GM23338 (cell line): ENCODE results near the gene SLC25A11. TPM values are rescaled to one million over a fixed set of nuclear protein-coding genes. Genes with fewer than 3 reads are reported as not detected.
A peak's percentile ranks its signal among the peaks of the same experiment; 100 is the strongest.

Experiments
- ATAC-seq: fragments of 200-7000 bp; cut with Tn5 transposase; 3 replicates; pipeline ENCODE4 v1.9.1; 2020
- DNase-seq: peaks from one replicate; pipeline ENCODE4 v3.0.0-alpha.2; 2015; ENCODE audit warnings: low spot score
- H2AFZ ChIP-seq: fragments of 200-600 bp; sonication (generic); 2 replicates; pipeline ENCODE4 v1.8.0; 2016; ENCODE audit warnings: antibody characterized with exemption, mild to moderate bottlenecking, moderate library complexity
- H3F3A ChIP-seq: fragments of 200-600 bp; sonication (generic); replicated peaks from 2 replicates; pipeline ENCODE4 v1.8.0; 2017; ENCODE audit warnings: antibody characterized with exemption, mixed run types, low read depth
- H3K27ac ChIP-seq: fragments of 200-600 bp; sonication (generic); 2 replicates; pipeline ENCODE4 v1.6.1; 2016; ENCODE audit warnings: low read depth
- H3K27me3 ChIP-seq: fragments of 200-600 bp; sonication (generic); 2 replicates; pipeline ENCODE4 v1.8.0; 2016; ENCODE audit warnings: mild to moderate bottlenecking, mixed run types, moderate library complexity; ENCODE audit not compliant: insufficient read depth
- H3K36me3 ChIP-seq: fragments of 200-600 bp; sonication (generic); 2 replicates; pipeline ENCODE4 v1.8.0; 2016; ENCODE audit warnings: mild to moderate bottlenecking; ENCODE audit not compliant: insufficient read depth
- H3K4me1 ChIP-seq: fragments of 200-600 bp; sonication (generic); 2 replicates; pipeline ENCODE4 v1.8.0; 2016; ENCODE audit warnings: mild to moderate bottlenecking, moderate library complexity; ENCODE audit not compliant: insufficient read depth
- H3K4me2 ChIP-seq: fragments of 200-600 bp; sonication (generic); 2 replicates; pipeline ENCODE4 v1.7.1; 2017; ENCODE audit warnings: mixed run types
- H3K4me3 ChIP-seq: fragments of 200-600 bp; sonication (generic); 2 replicates; pipeline ENCODE4 v1.6.1; 2016; ENCODE audit warnings: mixed run types
- H3K79me2 ChIP-seq: fragments of 200-600 bp; sonication (generic); replicated peaks from 2 replicates; pipeline ENCODE4 v1.8.0; 2017; ENCODE audit warnings: mild to moderate bottlenecking; ENCODE audit not compliant: insufficient read depth
- H3K9me2 ChIP-seq: fragments of 200-600 bp; sonication (generic); 2 replicates; pipeline ENCODE4 v1.8.0; 2017; ENCODE audit not compliant: insufficient read depth
- H4K20me1 ChIP-seq: fragments of 200-600 bp; sonication (generic); replicated peaks from 2 replicates; pipeline ENCODE4 v1.8.0; 2017; ENCODE audit warnings: mild to moderate bottlenecking; ENCODE audit not compliant: insufficient read depth
- H3K27ac Mint-ChIP-seq: 2 replicates; pipeline ENCODE4 v1.8.0; 2020; ENCODE audit warnings: inconsistent platforms, mild to moderate bottlenecking, moderate library complexity, mixed read lengths
- H3K27me3 Mint-ChIP-seq: 3 replicates; pipeline ENCODE4 v1.8.0; 2022; ENCODE audit warnings: low read depth, mild to moderate bottlenecking, moderate library complexity, mixed read lengths, inconsistent platforms; ENCODE audit not compliant: insufficient read depth, poor library complexity
- H3K36me3 Mint-ChIP-seq: 3 replicates; pipeline ENCODE4 v1.8.0; 2021; ENCODE audit warnings: low read depth, mild to moderate bottlenecking, inconsistent platforms, moderate library complexity, mixed read lengths
- H3K4me1 Mint-ChIP-seq: 3 replicates; pipeline ENCODE4 v1.8.0; 2020; ENCODE audit warnings: mild to moderate bottlenecking, inconsistent platforms, mixed read lengths
- H3K4me3 Mint-ChIP-seq: 3 replicates; pipeline ENCODE4 v1.8.0; 2021; ENCODE audit warnings: moderate library complexity, mild to moderate bottlenecking, inconsistent platforms, mixed read lengths
- H3K9me3 Mint-ChIP-seq: 3 replicates; pipeline ENCODE4 v1.8.0; 2020; ENCODE audit warnings: moderate library complexity, mild to moderate bottlenecking, inconsistent platforms, mixed read lengths
- CREB1 ChIP-seq: fragments of 250-450 bp; sonication (Bioruptor Pico); IDR thresholded peaks from 2 replicates; pipeline ENCODE4 v1.5.0; 2020; ENCODE audit warnings: low read depth, mild to moderate bottlenecking, moderate library complexity
- CTCF ChIP-seq, 2 experiments: fragments of 200-600 bp in 1 of 2; sonication (generic) in 1 of 2; conservative IDR thresholded peaks; 2 replicates each; pipeline versions ENCODE4 v1.5.1 to v1.6.1; 2016 to 2017; ENCODE audit warnings: antibody characterized with exemption in 2 of 2, low read depth in 2 of 2, mild to moderate bottlenecking in 2 of 2, moderate library complexity in 1 of 2
- EZH2 ChIP-seq: fragments of 200-600 bp; sonication (generic); IDR thresholded peaks from one replicate; pipeline ENCODE4 v1.8.0; 2017; ENCODE audit warnings: antibody characterized with exemption, mild to moderate bottlenecking, low read depth; ENCODE audit not compliant: unreplicated experiment
- EZH2phosphoT487 ChIP-seq: fragments of 200-600 bp; sonication (generic); IDR thresholded peaks from one replicate; pipeline ENCODE4 v1.8.1; 2018; ENCODE audit warnings: antibody characterized with exemption; ENCODE audit not compliant: unreplicated experiment
- JUNB ChIP-seq: IDR thresholded peaks from one replicate; pipeline ENCODE4 v1.6.1; 2016; ENCODE audit warnings: antibody characterized with exemption; ENCODE audit not compliant: unreplicated experiment
- NANOG ChIP-seq: IDR thresholded peaks from 2 replicates; pipeline ENCODE4 v1.6.1; 2016; ENCODE audit warnings: antibody characterized with exemption, borderline replicate concordance
- POLR2AphosphoS5 ChIP-seq: IDR thresholded peaks from 2 replicates; pipeline ENCODE4 v1.6.1; 2016; ENCODE audit warnings: antibody characterized with exemption, low read depth
- STAT1 ChIP-seq: IDR thresholded peaks from one replicate; pipeline ENCODE4 v1.6.1; 2016; ENCODE audit warnings: antibody characterized with exemption; ENCODE audit not compliant: unreplicated experiment
- ZNF114 ChIP-seq: fragments of 250-450 bp; sonication (Bioruptor Pico); IDR thresholded peaks from 2 replicates; pipeline ENCODE4 v1.5.0; 2020; ENCODE audit warnings: mild to moderate bottlenecking, moderate library complexity
- ZNF331 ChIP-seq: fragments of 250-450 bp; sonication (Bioruptor Pico); IDR thresholded peaks from 2 replicates; pipeline ENCODE4 v1.5.0; 2020; ENCODE audit warnings: low read depth, mild to moderate bottlenecking, moderate library complexity
- ZNF462 ChIP-seq: fragments of 250-450 bp; sonication (Bioruptor Pico); IDR thresholded peaks from 2 replicates; pipeline ENCODE4 v1.5.0; 2020; ENCODE audit warnings: mild to moderate bottlenecking, moderate library complexity
- polyA plus RNA-seq: library from polyadenylated mRNA; unstranded; fragments of >200 nt; fragmentation: Nextera tagmentation; extraction: Ambion mirVana; gene quantifications from 2 replicates; pipeline ENCODE4 v1.2.1, GENCODE V29; 2016
- total RNA-seq: library from RNA; depleted of rRNA; stranded (reverse); fragments of >200 nt; shearing (Covaris generic); gene quantifications from 2 replicates; pipeline ENCODE4 v1.2.3, GENCODE V29; 2014
- TF ChIP-seq, protein P1 (sequence below): IDR thresholded peaks from 2 replicates; pipeline ENCODE4 v1.6.1; 2016; ENCODE audit warnings: antibody characterized with exemption
- TF ChIP-seq, protein P2 (sequence below): IDR thresholded peaks from one replicate; pipeline ENCODE4 v1.6.1; 2018; ENCODE audit warnings: antibody characterized with exemption; ENCODE audit not compliant: unreplicated experiment

SLC25A11 gene
- total and polyA plus RNA-seq, 2 experiments from 2014 or later, result 37.8 to 73.6 TPM

DNA sequence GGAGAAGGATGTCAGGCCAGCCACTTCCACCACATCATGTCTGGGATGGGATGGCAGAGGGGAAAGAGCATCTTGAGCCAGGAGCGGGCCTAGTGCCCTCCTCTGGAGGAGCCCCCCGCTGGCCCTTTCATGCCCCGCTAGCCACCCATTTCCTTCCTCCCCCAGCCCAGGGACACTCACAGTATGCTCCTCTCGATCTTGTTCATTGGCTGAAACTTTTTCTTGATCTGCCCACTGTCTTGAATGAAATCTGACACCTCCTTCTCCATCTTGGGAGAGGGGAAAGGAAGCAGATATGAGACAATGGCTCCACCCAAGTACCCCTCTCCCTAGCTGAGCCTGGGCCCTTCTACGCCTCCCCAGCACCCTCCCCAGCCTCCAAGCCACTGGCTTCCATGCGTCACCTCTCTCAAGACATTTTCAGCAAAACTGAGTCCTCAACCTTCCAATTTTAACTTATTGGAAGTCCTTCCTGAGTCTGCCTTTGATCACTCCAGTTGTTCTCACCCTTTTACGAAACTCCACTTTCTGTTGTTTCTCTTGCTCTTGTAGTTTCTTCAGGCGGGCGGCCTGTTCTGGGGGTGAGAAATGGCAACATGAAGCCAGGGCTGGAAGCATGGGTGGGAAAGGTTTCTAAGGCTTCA lies 20.6 kb upstream of the SLC25A11 start:
- Mint-ChIP-seq H3K4me3 (no peak overlapping the region; the same call in 2 of the 3 replicates), H3K4me1 (peaks cover 20% of the 10 kb centered on the region), H3K27me3 (peaks cover 18% of the 10 kb centered on the region), H3K27ac (no peak overlapping the region), H3K36me3 (peaks cover 51% of the 10 kb centered on the region), H3K9me3 (peaks cover 12% of the 10 kb centered on the region)
- no peaks in the 10 kb centered on the region for H3K9me2 ChIP-seq
- peaks cover 15% of the 10 kb centered on the region for H3K4me1 ChIP-seq
- no peak for TF ChIP-seq CREB1 (CRISPR knock-in tag)
- TF ChIP-seq STAT1, result no peak
- TF ChIP-seq ZNF462 (CRISPR knock-in tag), result no peak
- TF ChIP-seq POLR2AphosphoS5, result no peak
- no peak for TF ChIP-seq ZNF114 (CRISPR knock-in tag)
- TF ChIP-seq EZH2, result no peak
- no peak for TF ChIP-seq EZH2phosphoT487
- TF ChIP-seq, protein P1, sequence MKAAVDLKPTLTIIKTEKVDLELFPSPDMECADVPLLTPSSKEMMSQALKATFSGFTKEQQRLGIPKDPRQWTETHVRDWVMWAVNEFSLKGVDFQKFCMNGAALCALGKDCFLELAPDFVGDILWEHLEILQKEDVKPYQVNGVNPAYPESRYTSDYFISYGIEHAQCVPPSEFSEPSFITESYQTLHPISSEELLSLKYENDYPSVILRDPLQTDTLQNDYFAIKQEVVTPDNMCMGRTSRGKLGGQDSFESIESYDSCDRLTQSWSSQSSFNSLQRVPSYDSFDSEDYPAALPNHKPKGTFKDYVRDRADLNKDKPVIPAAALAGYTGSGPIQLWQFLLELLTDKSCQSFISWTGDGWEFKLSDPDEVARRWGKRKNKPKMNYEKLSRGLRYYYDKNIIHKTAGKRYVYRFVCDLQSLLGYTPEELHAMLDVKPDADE, result no peak
- no peak for TF ChIP-seq ZNF331 (CRISPR knock-in tag)
- TF ChIP-seq NANOG, result no peak
- TF ChIP-seq JUNB, result no peak
- no peak for TF ChIP-seq CTCF (conservative IDR thresholded peaks at IDR 0.05; ENCODE audit: low read depth in 2 of 2)
- TF ChIP-seq, protein P2, sequence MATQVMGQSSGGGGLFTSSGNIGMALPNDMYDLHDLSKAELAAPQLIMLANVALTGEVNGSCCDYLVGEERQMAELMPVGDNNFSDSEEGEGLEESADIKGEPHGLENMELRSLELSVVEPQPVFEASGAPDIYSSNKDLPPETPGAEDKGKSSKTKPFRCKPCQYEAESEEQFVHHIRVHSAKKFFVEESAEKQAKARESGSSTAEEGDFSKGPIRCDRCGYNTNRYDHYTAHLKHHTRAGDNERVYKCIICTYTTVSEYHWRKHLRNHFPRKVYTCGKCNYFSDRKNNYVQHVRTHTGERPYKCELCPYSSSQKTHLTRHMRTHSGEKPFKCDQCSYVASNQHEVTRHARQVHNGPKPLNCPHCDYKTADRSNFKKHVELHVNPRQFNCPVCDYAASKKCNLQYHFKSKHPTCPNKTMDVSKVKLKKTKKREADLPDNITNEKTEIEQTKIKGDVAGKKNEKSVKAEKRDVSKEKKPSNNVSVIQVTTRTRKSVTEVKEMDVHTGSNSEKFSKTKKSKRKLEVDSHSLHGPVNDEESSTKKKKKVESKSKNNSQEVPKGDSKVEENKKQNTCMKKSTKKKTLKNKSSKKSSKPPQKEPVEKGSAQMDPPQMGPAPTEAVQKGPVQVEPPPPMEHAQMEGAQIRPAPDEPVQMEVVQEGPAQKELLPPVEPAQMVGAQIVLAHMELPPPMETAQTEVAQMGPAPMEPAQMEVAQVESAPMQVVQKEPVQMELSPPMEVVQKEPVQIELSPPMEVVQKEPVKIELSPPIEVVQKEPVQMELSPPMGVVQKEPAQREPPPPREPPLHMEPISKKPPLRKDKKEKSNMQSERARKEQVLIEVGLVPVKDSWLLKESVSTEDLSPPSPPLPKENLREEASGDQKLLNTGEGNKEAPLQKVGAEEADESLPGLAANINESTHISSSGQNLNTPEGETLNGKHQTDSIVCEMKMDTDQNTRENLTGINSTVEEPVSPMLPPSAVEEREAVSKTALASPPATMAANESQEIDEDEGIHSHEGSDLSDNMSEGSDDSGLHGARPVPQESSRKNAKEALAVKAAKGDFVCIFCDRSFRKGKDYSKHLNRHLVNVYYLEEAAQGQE, result no peak
- H3K27ac ChIP-seq, result peak overlapping the region; percentile 78; the same call in 1 of the 2 replicates
- no peaks in the 10 kb centered on the region; the same call in 1 of the 2 replicates for H3F3A ChIP-seq
- H2AFZ ChIP-seq, result no peak overlapping the region
- H3K4me3 ChIP-seq, result no peak overlapping the region
- ATAC-seq, result peak; percentile 54
- no peaks in the 10 kb centered on the region for H3K27me3 ChIP-seq
- H4K20me1 ChIP-seq, result no peaks in the 10 kb centered on the region; the same call in none of the 2 replicates
- DNase-seq, result peak; percentile 55
- peak overlapping the region; percentile 65 for H3K4me2 ChIP-seq
- no peaks in the 10 kb centered on the region; the same call in 1 of the 2 replicates for H3K36me3 ChIP-seq
- H3K79me2 ChIP-seq, result peaks cover 13% of the 10 kb centered on the region
